Measurements from ENCODE around the gene ME3.
"Not testable (repeated sequence)": the region's sequence is repeated elsewhere in the genome, so short reads cannot be mapped to it uniquely, and the experiment has no call there.

ME3 gene

DNA sequence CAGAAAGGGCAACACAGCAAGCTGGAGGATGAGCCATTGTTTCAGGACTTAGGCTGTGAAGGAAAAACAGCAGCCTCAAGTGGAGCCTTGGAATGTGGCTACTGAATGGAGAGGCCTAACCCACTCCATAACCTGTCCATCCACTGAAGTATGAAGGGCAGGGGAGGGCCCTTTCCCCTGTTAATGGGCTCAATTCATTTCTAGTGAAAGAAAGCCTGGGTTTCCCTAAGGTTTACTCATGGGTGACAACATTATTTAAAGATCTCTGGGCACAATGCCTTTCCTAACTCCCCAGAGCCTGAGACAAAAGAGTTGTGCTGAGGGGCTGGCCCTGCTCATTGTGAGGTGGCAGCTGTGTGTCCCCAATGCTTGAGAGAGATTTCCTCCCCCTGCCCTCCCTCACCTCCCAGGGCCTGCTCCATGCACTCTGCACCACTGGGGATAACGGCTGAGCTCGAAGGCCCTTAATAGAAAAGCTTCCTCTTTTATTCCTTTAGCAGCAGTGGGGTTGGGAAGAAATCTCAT, 83.8 kb downstream of the ME3 start:
- no peak for DNase-seq

DNA sequence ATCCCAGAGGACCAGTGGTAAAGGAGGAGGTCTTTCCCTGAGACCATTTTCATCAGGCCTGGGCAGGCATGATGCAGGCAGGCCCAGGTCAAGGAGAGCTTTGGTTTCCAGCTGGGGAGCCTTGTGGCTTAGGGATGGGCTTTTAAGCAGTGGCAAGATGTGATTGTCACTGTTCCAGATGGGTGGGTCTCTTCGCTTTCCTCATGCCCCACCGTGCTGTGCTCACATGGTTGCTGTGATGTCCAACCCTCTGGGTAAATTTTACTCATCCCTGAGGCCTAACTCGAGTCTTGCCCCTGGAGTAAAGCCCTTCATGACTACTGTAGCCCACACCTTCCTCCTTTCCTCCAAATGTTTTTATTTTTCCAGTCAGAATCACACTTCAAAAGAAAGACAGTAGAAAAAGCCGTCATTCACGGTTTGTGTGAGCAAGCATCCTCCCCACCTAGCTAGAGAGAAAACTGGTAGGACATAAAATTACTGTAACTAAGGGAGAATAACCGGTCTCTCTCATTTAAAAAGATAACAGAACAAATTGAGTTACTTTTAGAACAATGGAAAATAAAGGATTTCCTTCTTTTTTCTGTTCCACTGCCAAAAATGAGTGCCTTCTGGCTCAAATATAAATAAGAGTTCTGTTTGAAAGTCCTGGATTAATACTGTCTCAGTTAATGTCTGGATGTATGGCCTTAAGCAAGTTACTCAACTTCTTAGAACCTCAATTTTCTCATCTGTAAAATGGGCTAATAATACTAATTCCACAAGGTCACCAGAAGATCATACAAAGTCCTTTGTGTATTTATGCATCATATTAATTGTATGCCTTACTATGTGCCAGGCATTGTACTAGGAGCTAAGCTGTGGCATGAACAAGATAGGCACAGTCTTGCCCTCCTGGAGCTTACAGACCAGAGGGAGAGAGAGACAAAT, 84.9 kb downstream of the ME3 start:
- no peak for DNase-seq

DNA sequence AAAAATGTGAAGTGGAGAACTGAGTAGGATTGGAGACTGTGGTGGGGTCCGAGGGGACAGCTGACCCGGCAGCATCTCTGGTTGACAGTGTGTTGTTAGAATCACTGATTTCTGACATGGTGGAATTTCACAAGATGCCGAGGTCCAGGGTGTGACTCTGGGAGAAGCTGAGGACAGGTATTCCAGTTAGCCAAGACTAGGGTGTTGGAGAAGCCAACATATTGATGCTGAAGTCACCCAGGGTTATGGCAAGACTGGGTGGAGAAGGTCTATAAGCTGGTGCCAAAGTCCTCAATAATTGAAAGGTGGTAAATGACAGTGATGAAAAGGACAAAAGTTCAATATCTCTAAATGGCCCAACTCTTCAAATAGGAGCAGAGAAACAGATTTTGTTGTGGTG, 86.1 kb downstream of the ME3 start:
- no peak for DNase-seq

DNA sequence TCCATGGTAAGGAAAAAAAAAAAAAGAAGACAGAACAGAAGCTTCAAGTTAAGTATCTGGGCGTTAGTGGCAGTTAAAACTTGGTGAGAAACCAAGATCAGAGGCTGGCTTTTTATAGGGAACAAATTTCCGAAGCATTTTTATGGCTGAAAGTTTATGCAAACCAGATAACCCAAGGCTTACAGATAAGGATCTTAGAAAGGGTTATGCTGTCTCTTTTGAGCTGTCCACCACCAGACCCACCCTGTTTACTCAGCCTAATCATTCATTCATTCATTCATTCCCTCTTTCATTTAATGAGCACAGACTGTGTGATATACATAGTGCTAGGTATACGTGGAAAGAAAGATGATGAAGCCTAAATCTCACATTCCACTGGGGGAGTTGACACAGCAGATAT, 89.5 kb downstream of the ME3 start:
- no peak for DNase-seq

DNA sequence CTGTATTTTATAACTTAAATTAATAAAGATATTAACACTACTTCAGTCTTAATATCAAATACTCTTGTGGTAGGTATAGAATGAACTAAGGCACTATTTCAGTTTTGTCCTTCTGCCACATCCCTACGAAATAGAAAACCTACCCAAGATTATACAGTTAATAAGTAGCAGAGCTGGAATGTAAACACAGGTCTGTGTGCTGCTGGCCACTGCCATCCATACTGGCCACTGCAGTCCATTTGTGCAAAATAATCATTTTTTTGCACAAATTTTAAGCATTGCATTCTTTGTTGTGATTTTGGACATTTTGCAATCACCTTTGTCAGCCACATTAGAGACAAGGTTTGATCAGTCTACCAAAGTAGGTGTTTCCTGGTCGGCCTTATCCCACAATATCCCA, 91.9 kb downstream of the ME3 start:
- DNase-seq = no peak

DNA sequence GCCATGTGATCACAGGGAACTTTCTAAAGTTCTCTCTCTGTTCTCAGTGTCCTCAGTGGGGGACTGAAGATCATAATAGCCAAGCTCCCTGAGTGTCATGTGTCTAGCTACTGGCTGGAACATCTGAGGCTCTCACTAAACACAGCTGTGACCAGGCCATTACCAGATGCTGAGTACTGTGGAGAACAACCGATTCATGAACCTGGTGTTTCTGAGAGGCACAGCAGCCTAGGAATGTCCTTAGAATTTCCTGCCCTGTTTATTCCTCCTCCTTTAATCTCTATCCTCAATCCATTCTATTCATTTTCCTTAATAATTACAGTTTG, 93.0 kb downstream of the ME3 start:
- no peak for DNase-seq

DNA sequence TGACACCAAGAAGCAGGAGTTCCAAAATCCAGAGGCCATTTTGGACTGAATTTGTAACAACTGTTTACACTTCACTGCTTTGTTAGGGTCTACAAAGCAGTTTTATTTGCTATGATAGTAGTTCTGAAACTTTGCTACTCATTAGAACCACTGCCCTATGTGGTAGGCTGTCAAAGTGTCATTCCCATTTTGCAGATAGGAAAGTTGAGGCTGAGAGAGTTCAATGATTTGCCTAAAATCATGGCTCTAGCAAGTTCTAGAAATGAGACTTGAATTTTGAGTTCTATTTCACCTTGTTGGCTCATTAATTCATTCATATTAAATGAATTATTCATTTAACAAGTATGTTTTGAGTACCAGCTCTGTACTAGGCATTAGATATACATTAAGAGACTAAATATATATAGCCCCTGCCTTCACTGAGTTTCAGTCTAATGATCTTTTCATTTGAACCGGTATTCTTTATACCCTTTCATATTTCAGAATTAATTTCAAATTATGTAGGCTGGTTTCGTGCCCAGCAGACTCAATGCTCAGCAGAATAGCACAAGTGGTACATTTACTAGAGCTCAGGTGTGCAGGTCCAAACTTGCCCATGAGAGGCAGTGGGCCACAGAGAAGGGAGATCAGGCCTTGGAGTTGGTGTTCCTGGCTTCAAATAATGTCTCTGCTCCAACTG, 93.5 kb downstream of the ME3 start:
- DNase-seq = no peak

DNA sequence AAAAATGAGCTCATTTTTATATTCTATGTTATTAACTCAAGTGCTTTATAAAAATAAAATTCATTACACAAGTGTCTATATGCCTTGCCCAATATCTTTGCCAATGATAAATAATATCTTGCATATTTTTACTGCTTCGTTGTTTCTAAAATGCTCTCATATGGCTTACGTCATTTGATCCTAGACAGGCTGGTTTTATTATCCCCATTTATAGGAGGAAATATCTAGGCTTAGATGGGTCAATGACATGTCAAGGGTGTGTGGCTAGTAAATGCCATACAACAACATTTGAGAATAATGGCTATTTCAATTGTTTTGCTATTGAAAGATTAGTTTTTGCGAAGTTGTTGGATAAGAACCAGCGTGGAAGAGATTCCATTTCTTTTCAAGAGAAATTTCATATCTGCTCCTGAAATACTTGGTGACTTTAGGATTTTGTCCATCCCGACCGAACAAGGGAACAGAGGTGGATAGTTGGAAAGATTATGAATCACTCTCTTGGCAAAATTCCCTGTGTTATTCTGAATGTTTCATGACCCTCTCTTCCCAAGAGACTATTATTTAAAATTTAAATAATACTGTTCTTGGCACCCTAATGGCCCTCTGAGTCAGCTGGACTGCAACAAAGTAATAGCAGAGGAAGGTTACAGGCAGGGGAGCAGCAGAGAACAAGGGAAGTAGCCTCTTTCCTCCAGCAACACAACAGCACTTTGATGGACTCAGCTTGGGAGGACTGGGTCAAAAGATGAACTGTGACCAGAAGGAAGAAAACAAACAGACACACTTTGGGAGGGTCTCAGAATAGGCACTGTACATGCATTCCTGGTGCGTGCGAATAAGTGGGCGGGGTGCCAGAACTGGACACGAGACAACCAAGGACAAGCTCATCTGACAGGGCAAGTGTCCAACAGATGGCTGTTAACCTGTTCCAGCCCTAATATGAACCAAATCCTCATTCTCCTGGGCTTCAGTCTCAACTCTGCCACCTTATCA, 94.5 kb downstream of the ME3 start:
- DNase-seq = peak in 1 of 56 donors; percentile 46

DNA sequence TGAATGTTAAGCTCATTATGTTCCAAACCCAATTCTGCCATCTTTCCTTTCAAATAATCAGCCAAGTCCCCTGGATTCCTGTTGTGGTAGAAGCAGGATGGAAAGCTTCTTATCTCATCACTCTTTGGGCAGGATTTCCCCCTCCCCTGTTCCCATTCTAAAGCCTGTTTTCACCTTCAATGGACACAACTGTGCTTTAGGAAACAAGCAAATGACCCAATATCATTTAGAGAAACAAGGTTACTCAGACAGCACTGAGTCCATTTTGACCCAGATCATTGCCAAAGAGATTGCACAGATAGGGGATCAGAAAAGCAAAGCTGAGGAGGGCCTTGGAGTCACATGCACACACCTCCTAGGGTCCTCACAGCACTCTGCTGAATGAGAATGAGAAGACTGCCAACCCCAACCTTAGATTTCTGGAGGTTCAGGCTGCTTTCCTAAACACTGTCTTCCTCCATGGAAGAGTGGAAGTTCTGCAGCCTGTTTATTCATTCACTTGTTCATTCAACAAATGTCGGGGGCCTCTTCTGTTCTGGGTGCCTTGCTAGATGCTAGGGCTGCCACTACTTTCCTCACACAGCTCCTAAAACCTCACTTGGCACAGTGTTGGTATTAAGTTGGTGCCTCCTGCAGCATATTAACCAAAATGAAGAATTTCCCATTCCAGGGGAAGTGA, 95.3 kb downstream of the ME3 start:
- DNase-seq = no peak

DNA sequence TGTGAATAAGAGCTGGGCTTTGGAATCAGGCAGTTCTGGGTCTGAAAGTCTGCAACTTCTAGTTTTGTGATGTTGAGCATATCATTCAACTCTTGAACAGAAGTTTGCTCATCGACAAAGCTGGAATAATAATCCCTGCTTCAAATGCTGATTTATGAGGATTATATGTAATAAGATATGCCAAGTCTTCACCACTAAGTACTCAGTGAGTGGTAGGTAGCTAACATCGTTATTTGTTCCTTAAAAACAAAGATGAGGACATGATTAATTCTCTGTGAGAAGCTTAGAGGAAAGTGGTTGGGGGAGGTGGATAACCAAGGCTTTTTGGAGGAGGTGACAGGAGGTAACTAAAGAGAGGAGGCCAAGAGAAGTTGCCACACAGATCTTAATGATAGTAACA, 96.5 kb downstream of the ME3 start:
- DNase-seq = no peak

DNA sequence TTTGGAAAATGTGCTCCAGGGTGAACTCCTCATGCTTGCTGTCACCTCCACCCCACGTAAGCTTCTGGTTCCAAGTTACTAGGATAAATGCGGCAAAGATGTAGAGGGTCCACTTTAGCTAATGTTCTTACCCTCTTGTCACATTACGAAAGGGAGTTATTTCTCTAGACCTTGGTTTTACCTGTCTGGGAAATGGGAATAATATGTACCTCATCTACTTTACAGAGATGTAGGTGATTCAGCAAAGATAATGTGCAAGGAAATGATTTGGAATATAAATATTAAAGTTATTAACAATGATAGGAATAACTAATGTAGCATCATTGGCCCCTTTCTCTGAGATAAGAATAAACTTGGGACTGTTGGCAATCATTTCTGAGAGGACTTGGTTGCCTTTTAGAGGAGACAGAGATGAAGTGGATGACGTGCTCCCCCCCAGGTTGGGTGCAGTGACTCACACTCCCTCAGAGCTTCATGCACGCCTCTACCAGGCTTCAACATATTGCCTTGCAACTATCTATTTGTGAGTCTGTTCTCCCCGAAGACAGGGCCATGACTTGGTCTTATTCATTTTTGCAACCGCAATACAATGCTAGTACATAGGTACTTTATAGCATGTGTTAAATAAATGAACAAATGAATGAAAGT, 97.1 kb downstream of the ME3 start:
- no peak for DNase-seq

DNA sequence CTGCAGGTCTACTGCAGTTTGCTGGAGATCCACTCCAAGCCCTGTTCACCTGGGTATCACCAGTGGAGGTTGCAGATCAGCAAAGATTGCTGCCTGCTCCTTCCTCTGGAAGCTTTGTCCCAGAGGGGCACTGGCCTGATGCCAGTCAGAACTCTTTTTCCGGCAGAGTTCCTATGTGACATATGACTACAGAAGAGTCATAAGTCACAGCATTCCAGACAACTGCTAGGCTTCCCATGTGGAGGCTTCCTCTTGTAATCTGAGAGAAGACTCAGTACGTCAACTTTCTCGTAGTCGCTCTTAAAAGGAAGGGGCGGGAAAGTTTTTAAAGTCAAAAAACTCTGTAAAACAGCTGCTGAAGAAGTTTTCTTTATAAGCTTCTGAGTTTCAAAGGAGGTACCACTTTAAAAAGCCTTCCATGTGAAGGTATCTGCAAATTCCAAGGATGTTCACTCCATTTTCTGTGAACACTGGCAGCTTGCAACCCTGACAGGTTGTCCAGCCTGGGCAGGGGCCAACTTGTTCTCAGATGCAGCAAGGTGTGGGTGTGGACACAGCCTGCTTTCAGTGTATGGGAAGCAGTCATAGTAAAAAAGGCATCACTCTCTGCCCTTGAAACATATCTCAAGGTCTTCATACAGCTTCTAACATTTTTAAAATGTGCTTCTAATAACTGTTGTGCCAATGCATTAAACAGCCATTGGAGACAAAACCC, 97.8 kb downstream of the ME3 start:
- no peak for DNase-seq

DNA sequence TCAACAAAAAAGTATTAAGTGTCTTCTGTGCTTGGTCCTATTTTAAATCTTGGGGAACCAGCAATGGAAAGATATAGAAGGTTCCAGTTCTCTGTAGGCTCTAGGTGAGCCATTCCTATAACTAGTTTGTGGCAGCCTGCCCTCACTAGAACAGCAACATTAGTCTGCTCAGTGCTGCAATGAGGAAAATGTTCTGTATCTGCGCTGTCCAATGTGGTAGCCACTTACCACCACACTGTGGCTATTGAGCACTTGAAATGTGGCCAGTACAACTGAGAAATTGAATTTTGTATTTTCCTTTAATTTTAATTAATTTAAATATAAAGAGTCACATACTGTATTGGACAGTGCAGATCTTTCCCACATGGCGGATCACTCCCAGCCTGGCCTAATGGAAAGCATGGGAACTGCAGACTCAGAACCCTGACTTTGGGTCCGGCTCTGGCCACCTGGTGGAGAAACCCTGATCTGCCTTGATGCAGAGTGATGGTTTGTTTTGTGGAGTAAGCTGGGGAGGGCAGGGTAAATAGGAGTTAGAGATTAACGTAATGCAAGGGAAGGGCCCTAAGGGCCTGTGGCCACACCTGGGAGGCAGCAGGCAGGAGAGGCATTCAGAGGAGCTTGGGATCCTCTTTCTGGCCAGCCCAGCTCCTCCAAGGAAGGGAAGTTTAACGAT, 101.0 kb downstream of the ME3 start:
- no peak for DNase-seq

DNA sequence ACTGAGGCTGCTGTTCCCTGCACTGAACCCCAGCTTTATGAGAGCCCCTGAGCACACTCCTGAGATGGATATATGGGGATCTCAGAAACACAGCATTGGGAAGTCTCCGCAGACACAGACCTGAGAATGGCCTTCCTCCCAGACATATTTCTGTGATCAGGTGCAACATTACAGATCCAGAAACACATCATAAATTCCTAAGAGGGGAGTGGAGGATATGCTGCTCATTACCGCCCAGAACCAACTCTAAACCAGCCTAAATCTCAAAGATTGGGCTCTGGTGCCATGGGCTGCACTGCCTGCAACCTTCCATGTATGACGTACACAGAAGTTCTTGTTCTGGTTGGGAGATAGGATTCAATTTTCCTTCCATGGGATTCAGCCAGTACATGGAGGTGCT, 102.0 kb downstream of the ME3 start:
- DNase-seq = no peak

DNA sequence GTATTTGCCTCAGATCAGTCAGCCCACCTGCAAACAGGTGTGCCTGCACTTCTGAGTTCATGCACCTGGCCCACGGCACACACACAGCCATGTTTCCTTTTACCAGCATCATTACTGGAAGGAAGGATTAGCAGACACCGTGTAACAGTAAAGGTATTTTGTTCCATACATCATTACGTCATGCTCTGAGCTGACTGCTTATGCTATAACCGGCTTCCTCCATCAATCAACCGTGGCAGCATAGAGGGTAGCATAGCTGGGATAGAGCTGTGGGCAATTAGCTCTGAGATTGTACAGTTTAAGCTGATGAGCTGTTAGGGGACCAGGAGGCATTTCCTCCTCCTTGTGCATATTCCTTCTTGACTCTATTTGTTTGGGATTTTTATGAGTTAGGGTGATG, 102.4 kb downstream of the ME3 start:
- no peak for DNase-seq

DNA sequence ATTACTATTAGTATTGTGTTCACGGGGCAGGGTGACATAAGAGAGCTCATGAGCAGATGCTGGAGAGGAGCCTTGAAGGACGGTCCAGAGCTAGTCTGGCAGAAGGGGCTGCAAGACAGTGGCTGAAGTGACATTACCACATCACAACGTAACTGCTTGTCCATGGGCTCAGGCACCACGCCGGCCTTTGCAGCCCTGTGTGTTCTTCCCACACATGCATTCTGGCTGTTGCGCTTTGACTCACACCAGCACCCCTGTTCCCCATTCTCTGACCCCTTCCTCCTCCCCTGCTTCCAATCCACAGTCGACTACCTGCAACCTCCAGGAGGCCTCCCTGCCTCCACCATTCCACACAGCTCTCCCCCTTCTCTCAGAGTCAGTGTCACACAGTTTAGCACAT, 103.3 kb downstream of the ME3 start:
- no peak for DNase-seq

DNA sequence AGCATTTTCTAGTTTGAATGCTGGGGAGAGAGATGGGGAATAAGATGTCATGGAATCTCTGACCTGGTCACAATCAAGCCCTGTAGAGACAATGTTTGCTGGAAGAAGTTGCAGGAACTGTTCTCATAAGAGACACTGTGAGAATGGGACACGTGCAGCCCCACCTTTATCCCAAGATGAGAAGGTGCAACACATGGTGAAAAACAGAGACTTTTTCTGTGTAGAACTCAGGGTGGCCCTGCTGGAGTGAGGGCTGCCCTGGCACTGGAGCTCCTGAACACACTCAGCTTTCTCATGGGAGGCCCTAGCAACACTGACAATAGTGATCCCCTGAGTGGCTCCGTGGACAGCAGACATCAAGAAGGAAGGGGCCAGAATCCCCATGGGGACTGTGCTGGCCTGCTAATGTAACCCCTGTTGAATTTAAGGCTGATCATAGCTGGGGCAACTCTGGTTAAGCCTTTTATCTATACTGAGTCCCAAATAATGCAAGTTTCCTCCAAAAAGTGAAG, 106.6 kb downstream of the ME3 start:
- no peak for DNase-seq

DNA sequence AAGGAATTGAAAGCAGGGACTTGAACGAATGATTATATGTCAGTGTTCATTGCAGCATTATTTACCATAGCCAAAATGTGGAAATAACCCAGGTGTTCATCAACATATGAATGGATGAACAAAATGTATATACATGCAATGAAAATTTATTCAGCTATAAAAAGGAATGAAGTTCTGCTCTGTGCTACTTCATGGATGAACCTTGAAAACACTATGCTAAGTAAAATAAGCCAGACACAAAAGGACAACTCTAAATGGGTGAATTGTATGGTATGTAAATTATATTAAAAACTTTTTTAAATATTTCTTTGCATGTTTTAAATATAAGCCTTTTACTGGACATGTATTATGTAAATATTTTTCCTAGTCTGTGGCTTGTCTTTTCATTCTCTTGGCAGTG, 107.0 kb downstream of the ME3 start:
- DNase-seq = no peak

DNA sequence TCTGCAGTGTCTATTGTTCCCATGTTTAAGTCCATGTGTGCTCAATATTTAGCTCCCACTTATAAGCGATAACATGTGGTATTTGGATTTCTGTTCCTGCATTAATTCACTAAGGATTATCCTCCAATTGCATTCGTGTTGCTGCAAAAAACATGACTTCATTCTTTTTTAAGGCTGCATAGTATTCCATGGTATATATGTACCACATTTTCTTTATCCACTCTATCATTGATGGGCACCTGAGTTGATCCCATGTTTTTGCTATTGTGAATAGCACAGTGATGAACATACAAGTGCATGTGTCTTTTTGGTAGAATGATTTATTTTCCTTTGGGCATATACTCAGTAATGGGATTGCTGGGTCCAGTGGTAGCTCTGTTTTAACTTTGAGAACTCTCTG, 109.6 kb downstream of the ME3 start:
- not testable (repeated sequence) for DNase-seq

Data from amygdala (tissue), 56 donors.